Suprapubic skin (tissue), 4 donors: ENCODE results near the gene MOB3B. TPM values are rescaled to one million over a fixed set of nuclear protein-coding genes. Genes with fewer than 3 reads are reported as not detected.

ENCODE experiments used
- DNase-seq, 2 donors: peaks; one replicate each; pipeline ENCODE4 v3.0.0-alpha.2; 2019; ENCODE audit warnings: low spot score in 2 of 2
- H3K27ac ChIP-seq: fragments of 200-600 bp; sonication (generic); one replicate; pipeline ENCODE4 v1.5.1; 2019
- H3K27me3 ChIP-seq: fragments of 200-600 bp; sonication (generic); one replicate; pipeline ENCODE4 v1.5.1; 2019
- H3K36me3 ChIP-seq: fragments of 200-600 bp; sonication (generic); one replicate; pipeline ENCODE4 v1.5.1; 2019
- H3K4me1 ChIP-seq: fragments of 200-600 bp; sonication (generic); one replicate; pipeline ENCODE4 v1.5.1; 2019
- H3K4me3 ChIP-seq: fragments of 200-600 bp; sonication (generic); one replicate; pipeline ENCODE4 v1.5.1; 2019; ENCODE audit warnings: mild to moderate bottlenecking
- H3K9me3 ChIP-seq: fragments of 200-600 bp; sonication (generic); one replicate; pipeline ENCODE4 v1.5.1; 2019
- EP300 ChIP-seq: sonication (generic); formaldehyde crosslinking; IDR thresholded peaks from one replicate; pipeline ENCODE4 v1.6.1; 2017; ENCODE audit warnings: antibody characterized with exemption
- POLR2A ChIP-seq, 2 donors: fragments of 450-650 bp; IDR thresholded peaks; one replicate each; pipeline ENCODE4 v1.6.1; 2017; ENCODE audit warnings: antibody characterized with exemption in 2 of 2, mild to moderate bottlenecking in 2 of 2, moderate library complexity in 2 of 2
- POLR2AphosphoS5 ChIP-seq, 3 donors: sonication (generic); formaldehyde crosslinking; IDR thresholded peaks; one replicate each; pipeline ENCODE4 v1.6.1; 2017; ENCODE audit warnings: antibody characterized with exemption in 3 of 3
- WGBS: methylation state at CpG from one replicate; pipeline ENCODE4 v1.1.5; 2018; 5-methylcytosine and 5-hydroxymethylcytosine counted together
- total RNA-seq, 4 donors: library from RNA; depleted of rRNA; stranded (reverse); fragments of >200 nt; gene quantifications; one replicate each; pipeline ENCODE4 v1.1.0, GENCODE V29; 2016
- TF ChIP-seq, protein P1 (sequence below), 2 donors: fragments of 200-600 bp in 1 of 2; fragments of 450-650 bp in 1 of 2; sonication (generic) in 1 of 2; IDR thresholded peaks; one replicate each; pipeline ENCODE4 v1.5.1; 2016 to 2019; ENCODE audit warnings: antibody characterized with exemption in 2 of 2, mild to moderate bottlenecking in 1 of 2, moderate library complexity in 1 of 2

The MOB3B gene
- total RNA-seq, 4 donors from 2014 or later: 8.2 to 21.5 (median 10.9) TPM

DNA sequence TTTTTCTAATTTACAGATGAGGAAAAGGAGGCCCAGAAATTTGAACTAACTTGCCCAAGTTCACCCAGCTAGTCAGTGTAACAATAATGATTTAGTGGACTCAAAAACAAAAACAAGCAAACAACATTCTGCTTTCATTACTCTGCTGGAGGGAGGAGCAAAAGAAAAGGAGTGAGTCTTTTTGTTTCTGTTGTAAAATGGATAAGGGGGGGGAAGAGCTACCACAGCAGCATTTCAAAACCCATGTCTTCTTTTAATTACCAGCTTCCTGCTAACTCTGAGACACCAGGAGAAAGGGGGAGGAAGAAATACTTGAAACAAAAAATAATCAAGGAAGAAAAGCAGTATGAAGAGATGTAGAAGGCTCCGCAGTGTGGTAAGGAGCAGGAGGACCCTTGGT, 193.5 kb downstream of the MOB3B start:
- 84% methylated on average over 1 of the region's 1 CpG for WGBS
- H3K4me3 ChIP-seq: no peak overlapping the region
- H3K27me3 ChIP-seq: no peaks in the 10 kb centered on the region
- TF ChIP-seq POLR2A (IDR thresholded peaks at IDR 0.05) (no peak), EP300 (no peak), POLR2AphosphoS5 (IDR thresholded peaks at IDR 0.05) (no peak)
- TF ChIP-seq, protein P1, sequence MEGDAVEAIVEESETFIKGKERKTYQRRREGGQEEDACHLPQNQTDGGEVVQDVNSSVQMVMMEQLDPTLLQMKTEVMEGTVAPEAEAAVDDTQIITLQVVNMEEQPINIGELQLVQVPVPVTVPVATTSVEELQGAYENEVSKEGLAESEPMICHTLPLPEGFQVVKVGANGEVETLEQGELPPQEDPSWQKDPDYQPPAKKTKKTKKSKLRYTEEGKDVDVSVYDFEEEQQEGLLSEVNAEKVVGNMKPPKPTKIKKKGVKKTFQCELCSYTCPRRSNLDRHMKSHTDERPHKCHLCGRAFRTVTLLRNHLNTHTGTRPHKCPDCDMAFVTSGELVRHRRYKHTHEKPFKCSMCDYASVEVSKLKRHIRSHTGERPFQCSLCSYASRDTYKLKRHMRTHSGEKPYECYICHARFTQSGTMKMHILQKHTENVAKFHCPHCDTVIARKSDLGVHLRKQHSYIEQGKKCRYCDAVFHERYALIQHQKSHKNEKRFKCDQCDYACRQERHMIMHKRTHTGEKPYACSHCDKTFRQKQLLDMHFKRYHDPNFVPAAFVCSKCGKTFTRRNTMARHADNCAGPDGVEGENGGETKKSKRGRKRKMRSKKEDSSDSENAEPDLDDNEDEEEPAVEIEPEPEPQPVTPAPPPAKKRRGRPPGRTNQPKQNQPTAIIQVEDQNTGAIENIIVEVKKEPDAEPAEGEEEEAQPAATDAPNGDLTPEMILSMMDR (IDR thresholded peaks at IDR 0.05): no peak
- no peak overlapping the region for H3K27ac ChIP-seq
- H3K36me3 ChIP-seq: no peaks in the 10 kb centered on the region
- no peak for DNase-seq
- H3K9me3 ChIP-seq: no peaks in the 10 kb centered on the region
- H3K4me1 ChIP-seq: peaks cover 48% of the 10 kb centered on the region

DNA sequence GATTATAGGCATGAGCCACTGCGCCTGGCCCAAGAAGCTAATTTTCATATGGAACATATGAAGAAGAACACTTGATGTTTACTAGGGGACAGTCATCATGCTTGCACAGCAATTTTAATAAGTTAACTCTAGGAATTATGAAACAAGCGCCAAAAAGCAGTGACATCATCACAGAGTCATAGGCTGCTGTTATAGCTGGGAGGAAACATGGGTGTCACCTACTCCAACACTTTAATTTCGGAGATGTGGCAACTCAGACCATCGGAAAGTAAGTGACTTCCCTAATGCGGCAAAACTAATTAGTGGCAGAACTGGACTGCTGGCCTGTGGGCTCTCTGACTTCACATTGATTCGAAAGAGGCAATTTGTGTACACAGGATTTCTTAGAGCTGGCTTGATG, 194.5 kb downstream of the MOB3B start:
- H3K9me3 ChIP-seq: no peaks in the 10 kb centered on the region
- no peak overlapping the region for H3K4me3 ChIP-seq
- no peak for DNase-seq
- H3K27me3 ChIP-seq: no peaks in the 10 kb centered on the region
- peaks cover 5% of the 10 kb centered on the region for H3K36me3 ChIP-seq
- 95% methylated on average over 6 of the region's 6 CpGs for WGBS
- TF ChIP-seq, protein P1 (IDR thresholded peaks at IDR 0.05): no peak
- no peak for TF ChIP-seq POLR2A (IDR thresholded peaks at IDR 0.05)
- TF ChIP-seq POLR2AphosphoS5 (IDR thresholded peaks at IDR 0.05): no peak
- TF ChIP-seq EP300: no peak
- no peak overlapping the region for H3K27ac ChIP-seq
- peaks cover 37% of the 10 kb centered on the region for H3K4me1 ChIP-seq

DNA sequence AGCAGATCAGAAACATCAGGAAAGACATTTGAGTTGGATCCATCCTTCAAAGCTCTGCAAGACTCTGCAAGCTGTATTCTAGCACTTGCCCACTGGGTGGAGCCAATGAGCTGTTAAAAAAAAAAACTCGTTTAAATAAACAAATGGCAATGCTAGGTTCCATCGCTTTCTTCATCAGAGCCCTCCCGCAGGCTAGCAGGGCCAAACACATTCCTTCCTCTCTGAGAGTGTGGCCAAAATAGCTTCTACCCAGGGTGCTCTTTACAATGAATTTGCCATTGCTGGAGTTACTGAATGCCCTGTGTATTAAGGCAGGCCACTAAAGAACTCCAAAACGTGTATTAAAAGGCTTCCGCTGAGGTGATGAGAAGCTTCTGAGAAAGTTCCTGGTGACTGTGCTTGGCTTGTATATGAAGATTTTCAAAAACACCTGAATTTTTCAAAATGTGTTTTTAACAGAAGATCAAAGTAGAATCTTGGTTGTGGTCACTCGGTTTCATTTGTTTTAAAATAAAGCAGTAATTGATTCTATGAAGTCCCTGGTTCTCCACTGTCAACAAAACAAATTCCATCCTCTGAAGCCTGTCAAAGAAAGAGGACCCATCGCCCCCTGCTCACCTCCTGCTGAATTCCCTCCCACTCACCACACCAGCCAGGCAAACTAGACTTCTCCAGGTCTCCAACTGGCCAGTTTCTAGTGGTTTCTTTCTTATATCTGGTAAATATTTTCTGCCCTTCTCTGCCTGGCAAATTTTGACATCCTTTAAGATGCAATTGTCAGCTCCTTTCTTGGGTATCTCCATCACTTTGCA, 196.2 kb downstream of the MOB3B start:
- TF ChIP-seq POLR2A (IDR thresholded peaks at IDR 0.05): no peak
- no peak for TF ChIP-seq EP300
- no peak for TF ChIP-seq POLR2AphosphoS5 (IDR thresholded peaks at IDR 0.05)
- TF ChIP-seq, protein P1 (IDR thresholded peaks at IDR 0.05): peak; percentile 83 to 92
- Histone ChIP-seq H3K27ac (no peak overlapping the region), H3K36me3 (peaks cover 6% of the 10 kb centered on the region), H3K9me3 (no peaks in the 10 kb centered on the region), H3K27me3 (no peaks in the 10 kb centered on the region), H3K4me3 (no peak overlapping the region), H3K4me1 (peaks cover 21% of the 10 kb centered on the region)
- WGBS: 40% methylated on average over 7 of the region's 7 CpGs
- no peak for DNase-seq

DNA sequence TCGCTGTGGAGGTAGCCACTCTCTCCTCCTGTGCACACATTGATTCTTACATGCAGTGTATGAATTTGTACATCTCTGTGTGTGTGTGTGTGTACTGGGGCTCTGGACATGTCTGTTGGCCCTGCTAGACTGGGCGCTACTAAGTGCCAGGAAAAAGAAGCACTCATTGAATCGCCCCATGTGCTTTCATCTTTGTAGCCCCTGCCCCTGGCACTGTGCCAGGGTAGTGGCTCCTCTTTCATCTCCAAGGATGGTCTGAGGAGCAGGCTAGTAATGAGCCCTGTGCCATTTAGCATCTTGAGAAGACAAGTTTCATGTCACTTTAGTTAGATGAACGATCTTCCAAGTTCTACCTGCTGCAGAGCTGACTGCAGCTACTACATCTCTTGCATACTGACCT, 198.2 kb downstream of the MOB3B start:
- DNase-seq: no peak
- 83% methylated on average over 4 of the region's 4 CpGs for WGBS
- Histone ChIP-seq H3K4me1 (peaks cover 5% of the 10 kb centered on the region), H3K36me3 (peaks cover 6% of the 10 kb centered on the region), H3K27ac (no peak overlapping the region), H3K27me3 (no peaks in the 10 kb centered on the region), H3K9me3 (no peaks in the 10 kb centered on the region), H3K4me3 (no peak overlapping the region)
- TF ChIP-seq POLR2AphosphoS5 (IDR thresholded peaks at IDR 0.05): no peak
- no peak for TF ChIP-seq POLR2A (IDR thresholded peaks at IDR 0.05)
- TF ChIP-seq EP300: no peak
- TF ChIP-seq, protein P1 (IDR thresholded peaks at IDR 0.05): no peak

DNA sequence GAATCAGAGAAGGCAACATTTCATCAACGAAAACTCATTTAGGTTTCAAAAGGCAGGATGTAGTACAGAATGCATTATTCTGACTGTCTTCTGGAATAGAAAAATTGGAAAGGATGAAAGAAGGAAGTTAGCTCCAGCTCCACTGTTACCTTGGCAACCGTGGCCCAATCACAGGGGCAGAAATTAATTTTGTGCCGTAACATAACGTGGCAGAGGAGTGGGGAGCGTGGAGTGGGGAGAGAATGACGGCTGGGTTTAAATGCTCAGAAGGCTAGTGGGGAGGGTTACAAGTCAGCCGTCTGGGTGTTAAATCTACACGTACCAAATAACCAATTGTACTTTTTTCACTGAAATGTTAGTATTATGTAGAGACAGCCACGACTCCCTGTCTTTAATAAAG, 200.3 kb downstream of the MOB3B start:
- TF ChIP-seq EP300: no peak
- H3K27me3 ChIP-seq: no peaks in the 10 kb centered on the region
- 92% methylated on average over 9 of the region's 9 CpGs for WGBS

More for the DNA sequence above, 200.3 kb downstream of the MOB3B start:
- peaks cover 5% of the 10 kb centered on the region for H3K4me1 ChIP-seq
- H3K4me3 ChIP-seq: no peak overlapping the region
- H3K36me3 ChIP-seq: peaks cover 6% of the 10 kb centered on the region
- no peak for DNase-seq
- H3K9me3 ChIP-seq: no peaks in the 10 kb centered on the region
- no peak overlapping the region for H3K27ac ChIP-seq
